AG10803 (cell line): Measurements from ENCODE around the gene MFSD2A.

Source experiments
- DNase-seq: peaks from one replicate; pipeline ENCODE4 v3.0.0; 2010; ENCODE audit warnings: low read depth
- H3K4me3 ChIP-seq: 2 replicates; pipeline ENCODE4 v1.5.1; 2011; ENCODE audit warnings: mild to moderate bottlenecking, low read length, control low read depth
- CTCF ChIP-seq: conservative IDR thresholded peaks from 2 replicates; pipeline ENCODE4 v1.5.1; 2011; ENCODE audit warnings: mild to moderate bottlenecking, low read length, control low read depth, inconsistent platforms

MFSD2A gene

GRCh38 chr1:39943471-39944290 lies 11.3 kb upstream of the MFSD2A start:
- no peak for DNase-seq
- no peak for TF ChIP-seq CTCF
- H3K4me3 ChIP-seq, result no peak overlapping the region

GRCh38 chr1:39944410-39945112 lies 10.4 kb upstream of the MFSD2A start:
- H3K4me3 ChIP-seq, result no peak overlapping the region
- TF ChIP-seq CTCF, result no peak
- DNase-seq, result no peak

GRCh38 chr1:39946216-39946615 lies 8.7 kb upstream of the MFSD2A start:
- no peak for TF ChIP-seq CTCF
- no peak for DNase-seq
- H3K4me3 ChIP-seq, result no peak overlapping the region

GRCh38 chr1:39947260-39947659 lies 7.7 kb upstream of the MFSD2A start:
- no peak for TF ChIP-seq CTCF
- no peak for DNase-seq

GRCh38 chr1:39949891-39950290 lies 5.1 kb upstream of the MFSD2A start:
- TF ChIP-seq CTCF, result no peak
- DNase-seq, result no peak
- no peak overlapping the region for H3K4me3 ChIP-seq

More at GRCh38 chr1:39947260-39947659, 7.7 kb upstream of the MFSD2A start:
- H3K4me3 ChIP-seq, result no peak overlapping the region

- TF ChIP-seq CTCF, result no peak
- H3K4me3 ChIP-seq, result no peak overlapping the region
- no peak for DNase-seq
Measured at GRCh38 chr1:39951926-39952325, 3.0 kb upstream of the MFSD2A start.
